A172 (cell line): ENCODE data around the gene GPR139. TPM values are rescaled to one million over a fixed set of nuclear protein-coding genes. Genes with fewer than 3 reads are reported as not detected.
A peak's percentile ranks its signal among the peaks of the same experiment; 100 is the strongest.

Source experiments
- DNase-seq: peaks from one replicate; pipeline ENCODE4 v3.0.0-alpha.2; 2015; ENCODE audit warnings: low spot score
- total RNA-seq: library from RNA; depleted of rRNA; stranded (reverse); fragments of >200 nt; shearing (Covaris generic); gene quantifications from 2 replicates; pipeline ENCODE4 v1.2.3, GENCODE V29; 2014

Gene GPR139
- total RNA-seq, 1 experiment from 2014 or later: not detected

DNA sequence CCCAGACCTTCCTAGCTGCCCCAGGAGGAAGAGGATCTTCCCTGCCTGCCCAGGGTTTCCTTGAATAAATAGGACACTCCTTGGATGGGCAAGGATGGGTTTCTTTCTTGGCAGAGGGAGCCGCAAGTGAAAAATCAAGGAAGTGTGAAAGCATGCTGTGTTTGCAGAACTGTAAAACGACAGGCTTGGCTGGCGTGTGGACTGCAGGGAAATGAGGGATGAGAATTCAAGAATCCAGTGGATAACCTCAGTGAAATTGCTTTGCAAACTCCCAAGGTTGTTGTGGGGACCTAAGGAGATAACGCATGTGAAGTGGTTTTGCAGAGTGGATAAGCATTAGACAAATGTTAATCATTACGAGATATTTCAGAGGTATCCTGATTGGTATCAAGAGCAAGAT is 20.4 kb downstream of the GPR139 start:
- DNase-seq: no peak

DNA sequence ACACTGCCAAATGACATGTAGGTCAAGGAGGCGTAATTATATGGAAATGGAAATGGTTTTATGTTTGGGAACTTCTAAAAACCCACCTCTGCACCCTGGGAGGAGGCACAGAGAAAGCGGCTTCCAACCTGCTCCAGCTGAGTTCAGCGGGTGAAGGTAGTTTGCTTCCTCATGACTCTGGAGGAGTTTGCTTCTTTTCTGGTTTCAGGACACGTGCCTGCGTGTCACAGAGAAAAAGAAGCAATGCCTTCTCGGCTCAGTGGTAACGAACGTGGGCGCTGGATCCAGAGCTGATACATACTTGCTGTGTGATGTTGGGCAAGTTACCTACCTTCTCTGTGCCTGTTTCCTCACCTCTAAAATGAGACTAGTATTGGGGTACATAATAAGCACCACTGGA is 22.1 kb downstream of the GPR139 start:
- DNase-seq: no peak

DNA sequence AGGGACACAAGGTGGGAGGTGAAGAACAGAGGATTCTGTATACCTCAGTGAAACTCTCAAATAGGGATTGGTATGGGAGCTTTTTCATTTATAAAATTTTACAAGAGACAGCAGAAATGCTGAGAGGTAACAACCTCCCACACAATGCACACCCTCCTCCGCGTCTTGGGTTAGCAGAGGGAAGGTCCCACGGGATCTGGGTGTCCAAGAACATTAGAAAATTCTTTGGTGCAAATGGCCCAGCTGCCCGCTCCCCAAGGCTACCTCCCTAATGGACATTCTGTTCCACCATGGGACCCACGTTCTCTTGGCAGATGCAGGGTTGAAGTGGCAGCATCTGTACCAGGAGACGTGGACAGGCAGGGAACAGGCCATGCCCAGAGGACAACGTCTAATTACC is 22.5 kb downstream of the GPR139 start:
- DNase-seq: no peak

DNA sequence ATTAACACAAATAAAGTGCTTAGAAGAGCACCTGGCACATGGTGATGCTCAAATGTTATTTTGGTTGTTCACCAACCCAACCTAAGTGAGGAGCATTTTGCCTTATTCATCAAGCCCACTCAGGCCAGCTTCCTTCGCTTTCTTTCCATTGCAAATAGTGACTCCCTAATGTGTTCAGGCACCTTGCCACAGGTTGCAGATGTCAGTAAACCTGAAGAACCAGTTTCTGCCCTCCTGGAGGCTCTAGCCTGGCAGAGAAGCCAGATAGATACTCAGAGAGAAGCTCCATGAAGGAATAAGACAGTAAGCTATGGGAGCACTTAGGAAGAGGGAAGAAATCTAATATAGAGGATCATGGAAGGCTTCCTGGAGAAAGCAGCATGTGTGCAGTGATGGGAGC is 23.9 kb downstream of the GPR139 start:
- no peak for DNase-seq

DNA sequence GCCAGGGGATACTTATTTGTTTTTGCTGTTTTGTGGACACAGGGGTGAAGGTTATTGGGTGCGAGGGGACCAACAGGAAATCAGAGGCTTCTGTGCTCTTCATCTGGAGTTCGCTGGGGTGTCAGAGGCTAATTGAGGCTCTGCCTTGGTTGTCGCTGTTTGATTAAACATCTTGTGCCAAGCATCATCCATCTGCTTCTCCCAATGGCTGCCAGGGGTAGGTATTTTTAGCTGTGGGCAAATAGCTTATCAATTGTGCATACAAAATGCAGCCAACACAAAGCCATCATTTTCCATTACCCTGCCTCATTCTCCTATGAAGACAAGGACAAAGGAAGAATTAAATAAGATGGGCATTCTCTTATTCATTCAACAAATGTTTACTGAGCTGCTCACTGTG is 27.8 kb downstream of the GPR139 start:
- no peak for DNase-seq

DNA sequence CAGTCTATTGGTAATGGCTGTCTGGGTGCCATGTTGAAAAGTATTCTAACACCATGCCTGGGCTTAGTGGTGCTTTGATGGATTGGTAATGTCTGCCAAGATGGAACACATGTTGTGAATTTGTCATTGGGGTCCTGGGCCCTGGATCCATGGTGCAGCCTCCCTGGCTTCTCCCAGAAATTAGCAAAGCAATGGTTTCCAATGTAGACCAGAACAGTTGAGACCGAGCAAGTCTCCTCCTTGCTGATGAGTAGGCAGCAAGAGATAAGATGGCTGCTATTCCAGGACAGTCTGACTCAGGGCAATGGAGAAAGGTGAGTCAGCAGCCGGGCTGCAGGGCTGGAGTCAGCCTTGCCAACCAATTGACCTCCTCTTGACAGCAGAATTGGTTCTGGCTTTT is 30.8 kb downstream of the GPR139 start:
- peak; percentile 48 for DNase-seq

DNA sequence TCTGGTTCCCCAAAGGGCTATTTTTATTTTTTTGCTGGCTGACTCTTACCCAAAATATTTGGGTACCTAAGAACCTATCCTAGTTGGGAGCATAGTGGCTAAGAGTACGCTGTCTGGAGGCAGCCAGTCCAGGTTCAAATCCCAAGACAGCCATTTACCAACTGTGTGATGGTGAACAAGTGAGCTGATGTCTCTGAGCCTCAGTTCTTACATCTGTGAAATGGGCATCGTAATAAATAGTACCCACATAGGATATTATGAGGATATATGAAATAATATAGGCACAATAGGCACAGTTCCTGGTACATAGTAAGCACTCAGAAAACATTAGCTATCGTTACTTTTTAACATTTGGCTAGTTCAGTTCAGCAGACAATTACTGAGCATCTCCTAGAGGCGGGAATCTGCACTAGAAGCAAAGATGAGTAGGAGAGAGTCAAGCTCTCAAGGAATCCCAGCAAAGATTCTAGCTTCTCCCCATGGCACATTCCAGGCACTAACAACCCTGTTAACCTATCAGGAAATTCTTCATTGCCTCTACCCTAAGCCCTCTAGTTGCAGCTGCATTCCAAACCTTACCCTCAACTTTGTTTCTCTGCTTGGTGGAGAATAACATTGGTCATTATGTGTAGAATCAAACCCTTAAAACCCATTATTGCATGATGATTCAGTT is 31.6 kb downstream of the GPR139 start:
- DNase-seq: no peak

DNA sequence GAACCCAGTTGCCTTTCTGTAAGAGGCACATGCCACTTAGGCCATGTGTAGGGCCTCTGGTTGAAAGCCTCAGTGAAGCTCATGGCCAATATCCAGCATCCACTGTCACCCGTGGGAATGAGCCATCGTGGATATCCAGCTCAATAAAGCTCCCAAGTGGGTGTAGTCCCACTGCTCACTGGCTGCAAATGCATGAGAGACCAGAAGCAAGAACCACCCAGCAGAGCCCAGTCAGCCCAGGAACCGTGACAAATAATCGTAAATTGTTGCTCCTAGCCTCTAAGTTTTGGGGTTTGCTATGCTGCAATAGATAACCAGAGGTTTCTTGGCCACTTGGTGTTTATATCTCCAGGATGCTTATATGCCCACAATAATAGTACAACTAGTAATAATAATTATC is 33.7 kb downstream of the GPR139 start:
- DNase-seq: no peak

DNA sequence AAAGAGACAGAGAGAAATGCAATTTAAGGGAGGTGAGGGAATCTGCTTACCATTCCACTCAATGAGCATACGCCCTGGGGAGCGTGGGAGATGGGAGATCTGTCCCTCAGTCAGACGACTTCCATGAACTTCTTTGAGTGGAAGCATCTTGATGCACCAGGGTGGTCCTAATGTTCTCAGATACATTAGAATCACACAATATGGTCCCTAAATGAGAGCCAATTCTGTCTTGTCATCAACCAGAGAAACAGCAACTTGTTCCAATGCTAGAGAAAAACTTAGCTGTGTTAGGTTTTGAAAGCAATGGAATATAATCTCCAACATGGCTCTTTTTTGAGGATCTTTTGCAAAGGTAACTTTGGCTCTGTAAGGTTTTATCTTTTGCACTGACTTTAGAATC is 44.1 kb downstream of the GPR139 start:
- no peak for DNase-seq

DNA sequence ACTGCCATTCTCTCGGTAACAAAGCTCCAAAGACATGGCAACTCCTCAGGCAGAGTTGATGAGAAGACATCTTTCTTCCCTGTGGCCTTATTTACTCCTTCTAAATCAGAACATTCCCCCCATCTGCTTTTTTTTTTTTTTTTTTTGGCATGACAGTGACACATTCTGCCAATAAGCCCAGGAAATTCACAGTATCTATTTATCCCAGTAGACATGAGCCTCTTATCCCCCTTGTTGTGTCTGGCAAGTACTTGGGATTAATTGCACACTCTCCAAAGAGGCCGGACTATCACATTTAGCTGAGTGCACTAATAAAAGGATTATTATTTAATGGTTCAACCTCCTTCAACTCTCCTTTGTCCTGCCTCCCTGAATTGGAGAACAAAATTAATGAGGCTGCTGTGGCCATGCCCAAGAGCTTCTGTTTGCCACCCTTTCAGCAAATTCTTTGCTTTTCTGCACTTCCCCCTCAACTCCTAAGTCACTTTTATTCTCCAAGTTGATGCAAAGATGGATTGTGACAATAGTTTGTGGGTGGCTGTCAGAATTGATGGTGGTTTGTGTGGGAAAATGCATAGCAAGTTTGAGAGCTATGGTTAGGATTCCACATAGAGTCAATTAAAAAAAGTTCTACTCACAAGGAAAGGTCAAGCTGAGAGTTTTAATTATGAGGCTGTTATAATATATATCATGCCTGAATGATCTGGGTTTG is 47.2 kb downstream of the GPR139 start:
- no peak for DNase-seq

DNA sequence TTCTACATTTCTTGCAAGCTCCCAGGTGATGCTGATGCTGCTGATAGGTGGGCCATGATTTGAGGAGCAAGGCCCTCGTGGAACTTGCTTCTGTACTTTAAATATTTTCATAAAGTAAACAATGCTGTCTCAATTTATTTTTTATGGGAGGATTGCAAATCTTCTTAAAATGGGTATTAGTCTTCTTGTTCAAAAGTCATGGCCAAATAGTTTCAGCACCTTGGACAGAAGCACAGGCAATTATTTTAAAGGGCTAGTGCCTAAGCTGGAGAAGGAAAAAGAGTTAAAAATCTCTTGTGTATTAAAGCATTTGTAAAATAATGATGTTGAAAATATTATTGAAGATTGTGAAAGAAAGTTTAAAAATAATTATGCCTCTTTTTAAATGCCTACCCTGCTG is 50.5 kb downstream of the GPR139 start:
- peak; percentile 10 for DNase-seq

DNA sequence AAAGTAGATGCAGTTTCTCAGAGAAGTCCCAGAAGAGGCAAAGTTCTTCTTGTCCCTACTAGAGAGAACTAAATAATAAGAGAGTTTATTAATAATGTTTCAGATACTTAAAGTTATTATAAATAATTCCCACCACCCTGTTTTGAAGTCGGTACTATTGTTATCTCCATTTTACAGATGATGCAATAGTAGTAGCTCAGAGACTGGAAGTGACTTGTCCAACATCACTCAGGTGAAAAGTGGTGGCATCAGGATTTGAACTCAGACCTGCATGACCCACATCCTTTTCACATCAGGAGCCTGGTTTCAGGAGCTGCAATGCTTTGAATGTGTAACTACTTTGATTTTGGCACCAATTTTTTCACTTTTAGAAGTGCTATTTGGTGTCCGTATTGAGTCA is 52.7 kb downstream of the GPR139 start:
- no peak for DNase-seq

DNA sequence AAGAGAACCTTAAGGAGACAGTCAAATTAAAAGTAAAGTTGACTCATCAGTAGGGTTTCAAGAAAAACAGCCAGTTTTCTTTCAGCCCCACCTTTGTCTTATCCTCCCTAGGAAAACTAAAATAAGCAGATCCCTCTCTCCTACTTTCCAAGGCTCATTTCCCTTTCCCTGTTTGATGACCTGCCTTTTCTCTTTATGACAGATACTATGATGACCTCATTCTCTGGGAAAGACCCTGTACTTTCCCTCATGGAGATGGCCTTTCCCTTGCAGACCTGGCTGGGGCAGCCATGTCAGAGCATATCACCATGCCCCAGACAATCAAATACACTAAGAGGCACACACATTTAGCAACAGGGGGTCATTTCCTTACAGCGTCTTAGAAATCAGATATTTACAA is 53.6 kb downstream of the GPR139 start:
- DNase-seq: no peak

DNA sequence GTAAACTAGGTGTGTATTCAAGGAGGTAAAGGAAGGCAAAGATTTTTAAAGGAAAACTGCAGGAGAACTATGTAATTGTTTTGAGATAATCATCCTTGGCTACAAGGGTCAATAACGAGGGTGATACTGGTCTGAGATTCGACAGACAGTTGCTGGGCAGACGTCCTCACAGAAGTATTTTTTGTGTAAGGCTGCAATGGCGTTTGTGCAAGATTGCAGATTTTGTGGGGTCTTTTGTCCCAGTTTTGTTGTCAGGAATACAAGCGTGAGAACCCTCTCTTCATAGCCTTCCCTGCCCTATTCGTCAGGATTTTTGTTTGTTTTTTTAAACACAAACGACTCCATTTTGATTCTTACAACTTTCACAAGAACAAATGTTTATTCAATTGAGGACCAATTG is 57.5 kb downstream of the GPR139 start:
- no peak for DNase-seq

DNA sequence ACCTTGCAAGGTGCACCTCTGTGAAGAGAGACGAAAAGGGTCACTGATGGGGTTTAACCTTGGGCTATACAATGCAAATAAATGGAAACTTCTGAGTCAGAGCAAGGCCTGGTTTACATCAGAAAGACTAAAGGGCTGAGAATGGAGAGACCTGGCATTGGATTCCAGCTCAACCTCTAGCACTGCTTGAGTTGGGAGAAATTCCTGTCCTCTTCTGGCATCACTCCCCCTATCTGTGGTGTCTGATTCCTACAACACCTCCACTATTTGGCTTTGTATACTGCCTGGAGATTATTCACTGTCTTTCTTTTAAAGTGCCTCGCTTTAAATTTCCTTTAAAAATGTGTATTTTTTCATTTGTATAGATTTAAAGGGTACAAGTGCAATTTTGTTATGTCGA is 68.8 kb downstream of the GPR139 start:
- DNase-seq: no peak

DNA sequence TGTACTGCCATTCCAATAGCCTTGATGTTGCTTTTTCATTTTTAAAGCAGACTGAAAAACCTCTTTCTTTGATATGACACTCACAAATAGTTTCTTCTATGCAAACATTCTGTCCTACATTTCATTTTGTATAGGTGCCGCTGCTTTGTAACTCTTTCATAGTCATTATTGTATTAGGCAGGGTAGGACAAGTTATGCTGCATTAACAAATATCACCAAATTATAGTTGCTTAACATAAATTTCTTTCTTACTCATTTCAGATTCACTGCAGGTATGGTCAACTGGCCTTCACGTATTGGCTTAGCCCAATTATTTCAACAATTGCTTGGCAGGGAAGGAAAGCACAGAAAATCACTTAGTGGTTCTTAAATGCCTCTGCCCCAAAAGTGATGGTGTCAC is 70.8 kb downstream of the GPR139 start:
- no peak for DNase-seq

DNA sequence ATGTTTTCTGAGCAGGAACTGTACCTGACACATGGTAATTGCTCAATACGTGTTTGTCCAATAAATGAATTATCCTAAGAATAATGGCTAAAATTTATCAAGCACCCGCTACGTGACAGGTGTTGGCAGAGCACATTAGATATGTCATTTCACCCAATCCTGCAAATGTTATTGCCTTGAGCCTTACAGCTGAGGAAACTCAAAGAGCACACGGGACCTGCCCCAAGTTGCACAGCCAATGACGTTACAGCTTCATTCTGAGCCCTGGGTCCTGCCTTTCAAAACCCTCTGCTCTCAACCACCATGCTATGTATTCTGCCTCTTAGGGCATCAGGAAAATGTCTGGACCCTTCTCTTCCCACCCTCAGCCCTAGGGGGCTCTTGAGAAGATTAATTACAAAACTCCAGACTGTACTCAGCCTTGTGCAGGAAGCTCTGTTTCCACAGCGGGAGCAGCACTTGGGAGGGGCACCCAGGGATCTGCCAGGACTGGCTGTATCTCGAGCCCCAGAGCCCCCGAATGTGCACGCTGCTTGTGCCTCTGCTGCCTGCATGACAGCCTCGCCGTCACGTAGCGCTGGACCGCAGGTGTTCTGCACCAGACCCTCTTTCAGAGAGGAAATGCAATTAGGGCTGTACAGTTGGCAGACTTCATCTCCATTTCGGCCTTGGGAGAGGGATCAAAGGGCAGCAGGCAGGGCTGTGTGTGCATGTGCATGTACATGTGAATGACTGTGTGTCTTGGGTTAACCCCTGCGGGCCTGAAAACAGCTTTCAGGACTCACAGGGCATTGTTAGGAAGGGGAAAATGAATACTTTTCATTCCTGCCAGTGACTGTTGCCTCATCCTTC is 71.6 kb downstream of the GPR139 start:
- DNase-seq: no peak

DNA sequence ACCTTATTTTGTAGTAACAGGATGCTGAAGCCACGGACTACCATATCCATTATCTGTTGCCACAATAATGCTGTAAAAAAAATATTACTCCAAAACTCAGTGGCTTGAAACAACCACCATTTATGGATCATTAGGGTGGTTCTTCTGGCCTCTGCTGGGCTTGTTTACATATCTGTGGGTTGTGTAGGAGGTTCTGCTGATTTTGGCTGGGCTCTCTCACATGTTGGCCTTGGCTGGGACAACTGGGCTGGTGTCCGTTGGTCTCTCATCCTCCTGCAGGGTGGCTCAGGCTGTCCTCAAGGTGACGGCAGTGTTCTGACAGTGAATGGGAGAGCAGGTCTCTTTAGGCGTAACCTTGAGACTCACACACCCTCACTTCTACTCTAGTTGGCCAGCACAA is 76.0 kb downstream of the GPR139 start:
- DNase-seq: no peak

DNA sequence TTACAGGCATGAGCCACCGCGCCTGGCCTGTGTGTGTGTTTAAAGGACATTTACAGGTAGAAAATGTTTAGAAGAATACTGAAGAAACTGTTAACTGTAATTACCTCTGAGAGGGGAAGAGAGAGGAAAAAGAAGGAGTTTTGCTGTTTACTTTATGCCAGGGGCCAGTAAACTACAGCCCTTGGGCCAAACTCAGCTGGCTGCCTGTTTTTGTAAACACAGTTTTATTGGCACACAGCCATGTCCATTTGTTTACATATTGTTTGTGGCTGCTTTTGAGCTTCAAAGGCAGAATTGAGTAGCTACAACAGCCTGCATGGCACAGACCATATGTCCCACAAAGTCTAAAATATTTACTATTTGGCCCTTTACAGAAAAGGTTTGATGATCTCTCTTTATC is 76.4 kb downstream of the GPR139 start:
- no peak for DNase-seq

DNA sequence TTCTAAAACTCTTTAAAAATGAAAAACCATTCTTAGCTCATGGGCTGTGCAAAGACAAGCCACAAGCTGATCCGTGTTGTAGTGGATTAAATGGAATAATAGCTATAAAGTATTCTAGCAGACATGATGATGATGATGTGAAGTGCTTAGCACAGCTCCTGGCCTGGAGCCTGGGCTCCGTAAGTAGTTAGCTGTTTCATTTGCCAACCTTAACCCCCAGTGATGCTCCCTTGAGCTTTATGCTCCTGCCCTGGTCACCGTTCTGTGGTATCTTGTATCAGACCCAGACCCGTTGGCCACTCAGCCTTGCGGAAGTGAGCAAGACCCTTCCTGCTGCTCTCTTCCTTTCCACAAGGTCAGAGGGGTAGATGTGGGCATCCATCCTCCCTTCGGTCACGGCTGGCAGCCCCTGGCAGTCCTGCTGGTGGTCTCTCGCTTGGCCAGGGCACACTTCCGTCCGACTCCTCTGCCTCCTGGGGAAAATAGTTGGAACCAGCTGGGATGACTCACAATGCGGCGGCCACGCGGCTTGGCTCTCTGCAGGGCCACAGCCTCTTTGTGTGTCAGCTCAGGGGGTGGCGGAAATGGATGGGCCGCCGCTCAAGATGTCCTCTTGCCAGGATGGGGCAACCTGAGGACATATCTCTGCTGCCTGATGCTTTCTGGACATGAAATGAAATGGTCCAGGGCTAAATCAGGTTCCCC is 79.1 kb downstream of the GPR139 start:
- DNase-seq: peak; percentile 60

DNA sequence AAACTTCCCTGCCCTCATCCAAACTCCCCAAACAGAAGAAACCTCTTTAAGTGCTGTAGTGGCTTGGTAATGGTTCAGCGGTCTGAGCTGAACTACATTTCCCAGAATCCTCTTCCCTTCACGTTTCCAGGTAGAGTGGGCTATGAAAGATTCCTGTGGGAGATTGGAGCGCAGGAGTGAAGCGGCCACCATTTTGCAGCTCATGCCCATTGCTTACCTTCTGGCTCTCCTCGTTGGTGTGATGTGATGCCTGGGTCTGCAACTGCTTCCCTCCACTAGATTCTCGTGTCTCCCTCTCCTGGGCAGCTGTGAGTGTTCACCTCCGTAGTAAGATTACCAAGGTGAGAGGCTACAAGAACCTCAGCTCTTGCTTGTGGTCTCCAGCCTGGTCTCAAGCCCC is 82.1 kb downstream of the GPR139 start:
- no peak for DNase-seq

DNA sequence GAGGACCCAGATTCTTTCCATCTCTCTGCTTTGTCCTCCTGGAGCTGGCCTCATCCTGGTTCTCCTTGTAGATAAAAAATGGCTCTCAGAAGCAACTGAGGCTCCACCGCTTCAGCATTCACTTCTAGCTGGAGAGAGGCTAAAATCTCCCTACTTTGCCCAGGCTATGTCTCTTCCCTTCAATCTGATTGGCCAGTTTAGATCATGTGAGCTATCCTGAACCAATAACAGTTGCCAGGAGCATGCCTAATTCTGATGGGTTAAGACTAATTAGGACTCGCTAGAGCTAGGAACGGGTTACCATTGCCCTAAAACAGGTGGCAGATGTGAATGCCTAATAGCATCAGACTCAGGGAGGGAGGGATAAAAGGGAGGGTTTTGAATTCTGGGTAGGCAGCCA is 89.6 kb downstream of the GPR139 start:
- DNase-seq: no peak
